H1 (cell line): ENCODE results near the gene MIP. TPM values are rescaled to one million over a fixed set of nuclear protein-coding genes. Genes with fewer than 3 reads are reported as not detected.

Experiments used
- CTCF ChIA-PET: fragments of 300-600 bp; sonication (Branson Sonifier 250); formaldehyde crosslinking; loops from one replicate; lab custom pipeline; 2021; ENCODE audit not compliant: partially characterized antibody; lab: Charles Lee
- POLR2A ChIA-PET: fragments of 300-600 bp; sonication (Branson Sonifier 250); formaldehyde crosslinking; loops from one replicate; lab custom pipeline; 2021; ENCODE audit warnings: inconsistent platforms; ENCODE audit not compliant: partially characterized antibody; lab: Charles Lee
- DNase-seq, 2 experiments: peaks; one replicate each; pipeline versions ENCODE4 v3.0.0 to v3.0.0-alpha.2; 2010 to 2022; ENCODE audit warnings: low spot score in 2 of 2, low read depth in 1 of 2, mixed read lengths in 1 of 2
- FAIRE-seq: peaks from 2 replicates; lab custom pipeline; 2011; peaks lifted over from hg19 to GRCh38; lab: Jason Lieb, UNC
- H2AFZ ChIP-seq: 2 replicates; pipeline ENCODE4 v1.8.1; 2012; ENCODE audit warnings: low read length, inconsistent platforms
- H2AK5ac ChIP-seq: 2 replicates; pipeline ENCODE4 v1.6.1; 2013; ENCODE audit warnings: low read depth, low read length
- H2BK120ac ChIP-seq: replicated peaks from 2 replicates; pipeline ENCODE3; 2013; ENCODE audit warnings: low read depth, low read length, inconsistent platforms
- H2BK12ac ChIP-seq: 2 replicates; pipeline ENCODE4 v1.6.1; 2013; ENCODE audit warnings: low read depth, low read length
- H2BK15ac ChIP-seq: 2 replicates; pipeline ENCODE4 v1.6.1; 2013; ENCODE audit warnings: low read length
- H2BK20ac ChIP-seq: 2 replicates; pipeline ENCODE4 v1.6.1; 2013; ENCODE audit warnings: low read length
- H2BK5ac ChIP-seq: 2 replicates; pipeline ENCODE4 v1.6.1; 2013; ENCODE audit warnings: low read depth, low read length
- H3K14ac ChIP-seq: 2 replicates; pipeline ENCODE4 v1.6.1; 2013; ENCODE audit warnings: inconsistent platforms; ENCODE audit not compliant: insufficient read length
- H3K18ac ChIP-seq: 2 replicates; pipeline ENCODE4 v1.6.1; 2013; ENCODE audit warnings: low read length; ENCODE audit errors: extremely low read depth
- H3K23ac ChIP-seq: 2 replicates; pipeline ENCODE4 v1.6.1; 2013; ENCODE audit warnings: inconsistent platforms; ENCODE audit not compliant: insufficient read length
- H3K23me2 ChIP-seq: 2 replicates; pipeline ENCODE4 v1.6.1; 2013; ENCODE audit warnings: low read depth, low read length
- H3K27ac ChIP-seq: 2 replicates; pipeline ENCODE4 v1.6.1; 2011; ENCODE audit warnings: low read depth, low read length, inconsistent platforms
- H3K27me3 ChIP-seq, 4 experiments: replicated peaks in 1 of 4; 1 replicate in 1 of 4; 2 replicates in 3 of 4; pipeline versions ENCODE4 v1.6.1 to v1.8.1; 2011 to 2013; ENCODE audit warnings: low read length in 3 of 4, mild to moderate bottlenecking in 3 of 4, inconsistent platforms in 2 of 4, mixed read lengths in 2 of 4, moderate library complexity in 1 of 4; ENCODE audit not compliant: control insufficient read depth in 3 of 4, insufficient read depth in 3 of 4; ENCODE audit errors: extremely low read depth in 1 of 4
- H3K36me3 ChIP-seq, 4 experiments: 2 replicates each; pipeline versions ENCODE4 v1.6.1 to v1.8.1; 2011 to 2013; ENCODE audit warnings: mild to moderate bottlenecking in 4 of 4, low read length in 3 of 4, moderate library complexity in 2 of 4, control low read depth in 1 of 4, inconsistent platforms in 1 of 4; ENCODE audit not compliant: insufficient read depth in 4 of 4, control insufficient read depth in 2 of 4
- H3K4ac ChIP-seq: replicated peaks from 2 replicates; pipeline ENCODE3; 2013; ENCODE audit warnings: low read length, low read depth, mixed read lengths, inconsistent platforms; ENCODE audit not compliant: insufficient read length
- H3K4me1 ChIP-seq, 4 experiments: replicated peaks in 1 of 4; 1 replicate in 1 of 4; 2 replicates in 3 of 4; pipeline versions ENCODE4 v1.6.1 to v1.8.1; 2011 to 2013; ENCODE audit warnings: low read length in 3 of 4, inconsistent platforms in 2 of 4, mixed read lengths in 1 of 4; ENCODE audit not compliant: insufficient read depth in 4 of 4, control insufficient read depth in 3 of 4
- H3K4me2 ChIP-seq, 2 experiments: 2 replicates each; pipeline versions ENCODE4 v1.6.1 to v1.8.1; 2011 to 2013; ENCODE audit warnings: low read depth in 2 of 2, low read length in 2 of 2, control low read depth in 1 of 2, inconsistent platforms in 1 of 2, mild to moderate bottlenecking in 1 of 2; ENCODE audit not compliant: insufficient read depth in 1 of 2
- H3K4me3 ChIP-seq, 4 experiments: fragments of 200-600, 300-600 bp in 1 of 4; sonication (generic), shearing (Covaris generic), sonication (Bioruptor Twin) in 1 of 4; 2 replicates each; pipeline versions ENCODE4 v1.5.1 to v1.8.1; 2011 to 2016; ENCODE audit warnings: low read length in 4 of 4, low read depth in 3 of 4, control low read depth in 2 of 4, inconsistent platforms in 2 of 4, mild to moderate bottlenecking in 2 of 4, mixed read lengths in 1 of 4, moderate library complexity in 1 of 4; ENCODE audit not compliant: insufficient read depth in 2 of 4; ENCODE audit errors: extremely low read depth in 1 of 4
- H3K56ac ChIP-seq: replicated peaks from 2 replicates; pipeline ENCODE3; 2013; ENCODE audit warnings: low read depth, mild to moderate bottlenecking, mixed read lengths, low read length, inconsistent platforms; ENCODE audit not compliant: insufficient read length
- H3K79me1 ChIP-seq: 2 replicates; pipeline ENCODE4 v1.6.1; 2013; ENCODE audit warnings: low read depth, low read length, control low read depth
- H3K79me2 ChIP-seq, 2 experiments: 2 replicates each; pipeline versions ENCODE4 v1.6.1 to v1.8.1; 2012 to 2013; ENCODE audit warnings: low read length in 2 of 2, mild to moderate bottlenecking in 2 of 2, inconsistent platforms in 1 of 2; ENCODE audit not compliant: insufficient read depth in 2 of 2, control insufficient read depth in 1 of 2
- H3K9ac ChIP-seq, 4 experiments: replicated peaks in 1 of 4; 1 replicate in 1 of 4; 2 replicates in 3 of 4; pipeline versions ENCODE4 v1.6.1 to v1.8.1; 2011 to 2013; ENCODE audit warnings: low read depth in 3 of 4, low read length in 3 of 4, control low read depth in 2 of 4, mild to moderate bottlenecking in 2 of 4, moderate library complexity in 2 of 4, inconsistent platforms in 1 of 4; ENCODE audit errors: extremely low read depth in 1 of 4
- H3K9me3 ChIP-seq, 2 experiments: 2 replicates each; pipeline versions ENCODE4 v1.6.1 to v1.8.1; 2012 to 2013; ENCODE audit warnings: mild to moderate bottlenecking in 2 of 2, moderate library complexity in 2 of 2, control low read depth in 1 of 2, inconsistent platforms in 1 of 2, low read depth in 1 of 2, low read length in 1 of 2, mixed read lengths in 1 of 2; ENCODE audit not compliant: insufficient read depth in 2 of 2
- H4K20me1 ChIP-seq, 2 experiments: replicated peaks in 1 of 2; 2 replicates each; pipeline versions ENCODE3 to v1.8.1; 2011 to 2013; ENCODE audit warnings: inconsistent platforms in 2 of 2, low read length in 2 of 2, mild to moderate bottlenecking in 1 of 2; ENCODE audit not compliant: insufficient read depth in 2 of 2, control insufficient read depth in 1 of 2
- H4K5ac ChIP-seq: 2 replicates; pipeline ENCODE4 v1.6.1; 2013; ENCODE audit warnings: low read length, low read depth, mixed read lengths, inconsistent platforms; ENCODE audit not compliant: insufficient read length
- H4K8ac ChIP-seq: 2 replicates; pipeline ENCODE4 v1.8.0; 2013; ENCODE audit warnings: mild to moderate bottlenecking, moderate library complexity, low read length, inconsistent platforms; ENCODE audit not compliant: insufficient read depth; ENCODE audit errors: extremely low read depth
- H4K91ac ChIP-seq: replicated peaks from 2 replicates; pipeline ENCODE3; 2013; ENCODE audit warnings: low read length, mixed read lengths, inconsistent platforms; ENCODE audit not compliant: insufficient read length
- CBX8 ChIP-seq: fragments of 300-800, 300-1000 bp; sonication (generic); IDR thresholded peaks from 2 replicates; pipeline ENCODE4 v1.7.1; 2016; ENCODE audit warnings: low read depth, low read length, borderline replicate concordance
- POLR2A ChIP-seq, 2 experiments: IDR thresholded peaks; 1 replicate in 1 of 2; 2 replicates in 1 of 2; pipeline ENCODE4 v1.6.1; 2011; ENCODE audit warnings: low read depth in 2 of 2, low read length in 2 of 2, mild to moderate bottlenecking in 2 of 2; ENCODE audit errors: control extremely low read depth in 1 of 2
- WGBS, 2 experiments: shearing (Covaris generic) in 1 of 2; methylation state at CpG; one replicate each; pipeline versions ENCODE4 v1.1.6 to v1.1.7; 2013 to 2015; ENCODE audit warnings: low lambda C conversion rate in 2 of 2, mixed read lengths in 2 of 2, inconsistent platforms in 1 of 2, low coverage in 1 of 2, missing lambda C conversion rate in 1 of 2; ENCODE audit not compliant: insufficient replicate concordance in 2 of 2, insufficient coverage in 1 of 2, insufficient read length in 1 of 2; ENCODE audit errors: extremely low coverage in 1 of 2, missing lambda C conversion rate in 1 of 2; 5-methylcytosine and 5-hydroxymethylcytosine counted together
- polyA plus RNA-seq, 7 experiments: library from polyadenylated mRNA; depleted of rRNA in 3 of 7; stranded (reverse) in 5 of 7; unstranded in 2 of 7; fragments of >200 nt in 5 of 7; fragments of 200-250 nt in 2 of 7; gene quantifications; 1 replicate in 5 of 7; 2 replicates in 1 of 7; 4 replicates in 1 of 7; pipeline versions ENCODE4 v1.2.1 to v1.2.3, GENCODE V29; 2011 to 2013; ENCODE audit warnings: missing spikeins in 2 of 7, mixed read lengths in 2 of 7
- total RNA-seq: library from RNA; stranded (reverse); fragmentation: NEBNext Ultra II Directional; extraction: Animal tissue kit (Norgen Biotek cat#: 25700); gene quantifications from 2 replicates; pipeline ENCODE4 v1.2.1, GENCODE V29; 2021

MIP gene
- total and polyA plus RNA-seq, 2 of the 8 experiments (the other 6 are each of a cell fraction or from before 2014, with no cell fraction given) = 0.05 TPM; not detected in 1

- Histone ChIP-seq H2BK20ac (peak overlapping the region; percentile 6; the same call in 1 of the 2 replicates), H2BK120ac (peak overlapping the region; percentile 45), H3K27me3 (no peaks in the 10 kb centered on the region), H2BK5ac (no peak overlapping the region), H3K79me1 (no peaks in the 10 kb centered on the region), H3K4me1 (peaks cover 3 to 6% (median 5%) of the 10 kb centered on the region in 4 experiments; a peak in 5 of 7 replicates), H3K27ac (no peak overlapping the region), H2AK5ac (0 out of 2 replicates have a peak overlapping the region, but pooled peaks have one; percentile 49), H3K9me3 (no peaks in the 10 kb centered on the region), H4K20me1 (no peaks in the 10 kb centered on the region), H2BK15ac (peak overlapping the region; percentile 92), H3K79me2 (peaks cover 0 to 17% of the 10 kb centered on the region in 2 experiments; a peak in 3 of 4 replicates), H3K4ac (no peak overlapping the region), H3K4me3 (no peak overlapping the region), H3K36me3 (no peaks in the 10 kb centered on the region; a peak in 1 of 8 replicates), H3K23me2 (no peaks in the 10 kb centered on the region; the same call in 1 of the 2 replicates), H3K23ac (no peak overlapping the region), H4K5ac (no peak overlapping the region), H4K8ac (no peak overlapping the region), H3K4me2 (peak overlapping the region; percentile 62 to 88; a peak in 1 of 4 replicates), H3K18ac (no peak overlapping the region), H3K14ac (no peak overlapping the region), H4K91ac (peak overlapping the region; percentile 20), H2AFZ (peak overlapping the region; percentile 98; the same call in 1 of the 2 replicates), H3K56ac (no peak overlapping the region), H3K9ac (no peak overlapping the region), H2BK12ac (peak overlapping the region; percentile 95; the same call in 1 of the 2 replicates)
- no peak for FAIRE-seq
- 78% methylated on average over 3 of the region's 3 CpGs; no CpG with 5 or more reads in 1 of the 2 experiments for WGBS, 2 experiments
- ChIA-PET CTCF (interaction anchor here (0.6 to 12.4 kb wide), 6 partner anchors 11 to 154 kb away, joined by 3 to 124 read pairs (median 3); partner anchors contain the start of gene CNPY2), POLR2A (interaction anchor here (1.2 to 7.3 kb wide), 11 partner anchors 9 to 238 kb away, joined by 3 to 74 read pairs (median 5); partner anchors contain the start of genes CNPY2, CS and PTGES3)
- TF ChIP-seq CBX8 = no peak
- 0 out of 3 replicates have a peak, but pooled peaks of 1 of the 2 experiments have one; percentile 29 for TF ChIP-seq POLR2A (IDR thresholded peaks at IDR 0.05; ENCODE audit: control extremely low read depth in 1 of 2, low read depth in 2 of 2, low read length in 2 of 2)
- DNase-seq = no peak
Observed at GRCh38 chr12:56450241-56450640, 4.2 kb downstream of the MIP start.
